ENCODE results near the gene C5orf46.

GRCh38 chr5:147844846-147845245, 61.5 kb downstream of the C5orf46 start:
- TF ChIP-seq POLR2A (IDR thresholded peaks at IDR 0.05) (no peak), EP300 (IDR thresholded peaks at IDR 0.05) (no peak), POLR2AphosphoS5 (IDR thresholded peaks at IDR 0.05) (no peak)
- TF ChIP-seq, protein P1, sequence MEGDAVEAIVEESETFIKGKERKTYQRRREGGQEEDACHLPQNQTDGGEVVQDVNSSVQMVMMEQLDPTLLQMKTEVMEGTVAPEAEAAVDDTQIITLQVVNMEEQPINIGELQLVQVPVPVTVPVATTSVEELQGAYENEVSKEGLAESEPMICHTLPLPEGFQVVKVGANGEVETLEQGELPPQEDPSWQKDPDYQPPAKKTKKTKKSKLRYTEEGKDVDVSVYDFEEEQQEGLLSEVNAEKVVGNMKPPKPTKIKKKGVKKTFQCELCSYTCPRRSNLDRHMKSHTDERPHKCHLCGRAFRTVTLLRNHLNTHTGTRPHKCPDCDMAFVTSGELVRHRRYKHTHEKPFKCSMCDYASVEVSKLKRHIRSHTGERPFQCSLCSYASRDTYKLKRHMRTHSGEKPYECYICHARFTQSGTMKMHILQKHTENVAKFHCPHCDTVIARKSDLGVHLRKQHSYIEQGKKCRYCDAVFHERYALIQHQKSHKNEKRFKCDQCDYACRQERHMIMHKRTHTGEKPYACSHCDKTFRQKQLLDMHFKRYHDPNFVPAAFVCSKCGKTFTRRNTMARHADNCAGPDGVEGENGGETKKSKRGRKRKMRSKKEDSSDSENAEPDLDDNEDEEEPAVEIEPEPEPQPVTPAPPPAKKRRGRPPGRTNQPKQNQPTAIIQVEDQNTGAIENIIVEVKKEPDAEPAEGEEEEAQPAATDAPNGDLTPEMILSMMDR (IDR thresholded peaks at IDR 0.05), result no peak
